Trophoblast cell (in vitro differentiated cells and primary cell): ENCODE measurements around the gene LYRM7.

ENCODE experiments used
- DNase-seq, 2 donors: peaks; one replicate each; pipeline ENCODE4 v3.0.0-alpha.2; 2016
- H2AFZ ChIP-seq: 2 replicates; pipeline ENCODE4 v1.6.1; 2013; ENCODE audit warnings: low read length, moderate library complexity, mild to moderate bottlenecking; ENCODE audit not compliant: insufficient read depth, poor library complexity
- H2AK5ac ChIP-seq: 2 replicates; pipeline ENCODE4 v1.6.1; 2013; ENCODE audit warnings: mild to moderate bottlenecking, low read length
- H2BK120ac ChIP-seq: 2 replicates; pipeline ENCODE4 v1.6.1; 2013; ENCODE audit warnings: low read length, mild to moderate bottlenecking, moderate library complexity; ENCODE audit not compliant: insufficient read depth, poor library complexity
- H2BK12ac ChIP-seq: 2 replicates; pipeline ENCODE4 v1.6.1; 2013; ENCODE audit warnings: mild to moderate bottlenecking, low read length, moderate library complexity
- H2BK5ac ChIP-seq: 2 replicates; pipeline ENCODE4 v1.6.1; 2013; ENCODE audit warnings: low read length, low read depth, moderate library complexity, mild to moderate bottlenecking; ENCODE audit not compliant: poor library complexity
- H3K14ac ChIP-seq: 2 replicates; pipeline ENCODE4 v1.6.1; 2013; ENCODE audit warnings: mild to moderate bottlenecking, low read length
- H3K18ac ChIP-seq: 2 replicates; pipeline ENCODE4 v1.6.1; 2013; ENCODE audit warnings: mild to moderate bottlenecking, low read length
- H3K23ac ChIP-seq: 2 replicates; pipeline ENCODE4 v1.6.1; 2013; ENCODE audit warnings: low read length
- H3K27ac ChIP-seq: 2 replicates; pipeline ENCODE4 v1.5.1; 2013; ENCODE audit warnings: low read depth, mild to moderate bottlenecking, inconsistent platforms, low read length, moderate library complexity
- H3K27me3 ChIP-seq: 2 replicates; pipeline ENCODE4 v1.6.1; 2013; ENCODE audit warnings: inconsistent platforms, mild to moderate bottlenecking, low read length, moderate library complexity; ENCODE audit not compliant: insufficient read depth
- H3K36me3 ChIP-seq, 2 experiments: 1 replicate in 1 of 2; 2 replicates in 1 of 2; pipeline ENCODE4 v1.6.1; 2013; ENCODE audit warnings: low read length in 2 of 2, mild to moderate bottlenecking in 2 of 2, moderate library complexity in 1 of 2; ENCODE audit not compliant: insufficient read depth in 2 of 2, control insufficient read depth in 1 of 2
- H3K4ac ChIP-seq: 2 replicates; pipeline ENCODE4 v1.6.1; 2013; ENCODE audit warnings: low read depth, mild to moderate bottlenecking, low read length, moderate library complexity
- H3K4me1 ChIP-seq, 2 experiments: 1 replicate in 1 of 2; 2 replicates in 1 of 2; pipeline ENCODE4 v1.6.1; 2013; ENCODE audit warnings: low read length in 2 of 2, mild to moderate bottlenecking in 2 of 2, moderate library complexity in 1 of 2; ENCODE audit not compliant: insufficient read depth in 2 of 2, control insufficient read depth in 1 of 2
- H3K4me2 ChIP-seq: 2 replicates; pipeline ENCODE4 v1.6.1; 2013; ENCODE audit warnings: inconsistent platforms, mild to moderate bottlenecking, low read length, moderate library complexity
- H3K4me3 ChIP-seq: 2 replicates; pipeline ENCODE4 v1.5.1; 2013; ENCODE audit warnings: mild to moderate bottlenecking, low read depth, low read length, inconsistent platforms
- H3K79me1 ChIP-seq: one replicate; pipeline ENCODE4 v1.6.1; 2013; ENCODE audit warnings: low read length
- H3K79me2 ChIP-seq: 2 replicates; pipeline ENCODE4 v1.6.1; 2013; ENCODE audit warnings: low read length, mild to moderate bottlenecking; ENCODE audit not compliant: control insufficient read depth, insufficient read depth, poor library complexity
- H3K9ac ChIP-seq: 2 replicates; pipeline ENCODE4 v1.6.1; 2013; ENCODE audit warnings: mild to moderate bottlenecking, low read length
- H3K9me3 ChIP-seq: 2 replicates; pipeline ENCODE4 v1.6.1; 2013; ENCODE audit warnings: low read depth, mild to moderate bottlenecking, control low read depth, inconsistent platforms, low read length; ENCODE audit not compliant: insufficient read depth
- H4K12ac ChIP-seq: 2 replicates; pipeline ENCODE4 v1.6.1; 2013; ENCODE audit warnings: low read depth, mild to moderate bottlenecking, low read length, moderate library complexity
- H4K8ac ChIP-seq: 2 replicates; pipeline ENCODE4 v1.6.1; 2013; ENCODE audit warnings: low read depth, mild to moderate bottlenecking, low read length, moderate library complexity
- H4K91ac ChIP-seq: one replicate; pipeline ENCODE4 v1.6.1; 2013; ENCODE audit warnings: low read depth, mild to moderate bottlenecking, low read length, moderate library complexity
- WGBS: extraction: QIAGEN DNeasy Blood & Tissue Kit; methylation state at CpG from one replicate; pipeline ENCODE4 v1.1.7; 2013; ENCODE audit warnings: missing lambda C conversion rate; ENCODE audit not compliant: insufficient read length, insufficient coverage; ENCODE audit errors: extremely low coverage; 5-methylcytosine and 5-hydroxymethylcytosine counted together

The LYRM7 gene

DNA sequence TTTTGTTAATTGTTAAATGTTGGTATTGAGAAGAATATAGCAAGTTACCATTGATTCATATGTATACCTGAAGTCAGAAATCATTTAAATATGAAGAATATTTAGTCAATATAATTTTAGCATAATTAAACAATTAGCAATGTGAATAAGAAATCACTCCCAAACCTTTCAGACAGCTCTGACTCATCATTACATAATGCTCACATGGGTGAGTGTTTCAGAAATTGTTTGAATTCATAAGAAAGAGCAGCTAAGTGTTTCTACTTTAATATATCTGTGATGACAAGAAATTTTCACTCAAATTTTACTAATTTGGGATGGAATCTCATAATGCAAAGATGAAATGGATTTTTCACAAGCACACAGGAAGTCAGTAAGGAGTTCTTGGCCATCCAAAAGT is 51.1 kb downstream of the LYRM7 start:
- Histone ChIP-seq H2AK5ac (no peak overlapping the region), H4K91ac (no peak overlapping the region), H4K12ac (no peak overlapping the region), H3K36me3 (no peaks in the 10 kb centered on the region), H3K79me2 (no peaks in the 10 kb centered on the region), H3K14ac (no peak overlapping the region), H3K27me3 (no peaks in the 10 kb centered on the region), H2AFZ (no peak overlapping the region), H3K9ac (no peak overlapping the region), H3K4ac (no peak overlapping the region), H3K23ac (no peak overlapping the region), H3K27ac (no peak overlapping the region), H3K4me1 (no peaks in the 10 kb centered on the region), H2BK120ac (no peak overlapping the region), H3K9me3 (no peaks in the 10 kb centered on the region), H3K18ac (no peak overlapping the region), H3K4me2 (no peak overlapping the region), H2BK5ac (no peak overlapping the region), H4K8ac (no peak overlapping the region), H3K79me1 (no peaks in the 10 kb centered on the region), H2BK12ac (no peak overlapping the region), H3K4me3 (no peak overlapping the region)
- peak in 1 of 2 donors; percentile 55 for DNase-seq

DNA sequence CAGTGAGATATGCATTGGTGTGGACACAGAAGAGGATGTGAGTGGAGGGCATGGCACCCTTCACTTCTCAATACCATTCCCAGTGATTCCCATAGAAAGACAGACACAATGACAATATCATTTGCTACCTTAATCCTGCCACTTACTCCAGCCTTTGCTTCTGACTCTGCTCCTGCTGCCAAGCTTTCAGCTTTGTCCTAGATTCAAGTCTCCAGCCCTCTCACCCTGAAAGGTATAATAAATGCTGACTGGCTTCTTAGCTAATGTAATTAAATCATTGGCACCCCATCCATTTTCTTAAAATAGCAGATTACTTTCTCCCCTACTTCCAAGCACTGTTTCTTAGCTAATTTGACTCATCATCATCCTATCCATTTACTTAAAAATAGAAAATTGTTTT is 52.0 kb downstream of the LYRM7 start:
- H2AK5ac ChIP-seq = no peak overlapping the region
- H3K36me3 ChIP-seq = no peaks in the 10 kb centered on the region
- H3K4me2 ChIP-seq = no peak overlapping the region
- H2BK12ac ChIP-seq = no peak overlapping the region
- no peak for DNase-seq
- no peak overlapping the region for H4K8ac ChIP-seq
- H3K4me3 ChIP-seq = no peak overlapping the region
- no peak overlapping the region for H3K18ac ChIP-seq
- H3K9ac ChIP-seq = no peak overlapping the region
- H3K4ac ChIP-seq = no peak overlapping the region
- H2BK120ac ChIP-seq = no peak overlapping the region
- no peak overlapping the region for H2BK5ac ChIP-seq
- no peak overlapping the region for H4K12ac ChIP-seq
- no peaks in the 10 kb centered on the region for H3K9me3 ChIP-seq
- H3K23ac ChIP-seq = no peak overlapping the region
- H3K14ac ChIP-seq = no peak overlapping the region
- no peak overlapping the region for H3K27ac ChIP-seq
- no peaks in the 10 kb centered on the region for H3K27me3 ChIP-seq
- no peaks in the 10 kb centered on the region for H3K79me2 ChIP-seq
- no peak overlapping the region for H2AFZ ChIP-seq
- no peak overlapping the region for H4K91ac ChIP-seq
- no peaks in the 10 kb centered on the region for H3K4me1 ChIP-seq
- no peaks in the 10 kb centered on the region for H3K79me1 ChIP-seq

DNA sequence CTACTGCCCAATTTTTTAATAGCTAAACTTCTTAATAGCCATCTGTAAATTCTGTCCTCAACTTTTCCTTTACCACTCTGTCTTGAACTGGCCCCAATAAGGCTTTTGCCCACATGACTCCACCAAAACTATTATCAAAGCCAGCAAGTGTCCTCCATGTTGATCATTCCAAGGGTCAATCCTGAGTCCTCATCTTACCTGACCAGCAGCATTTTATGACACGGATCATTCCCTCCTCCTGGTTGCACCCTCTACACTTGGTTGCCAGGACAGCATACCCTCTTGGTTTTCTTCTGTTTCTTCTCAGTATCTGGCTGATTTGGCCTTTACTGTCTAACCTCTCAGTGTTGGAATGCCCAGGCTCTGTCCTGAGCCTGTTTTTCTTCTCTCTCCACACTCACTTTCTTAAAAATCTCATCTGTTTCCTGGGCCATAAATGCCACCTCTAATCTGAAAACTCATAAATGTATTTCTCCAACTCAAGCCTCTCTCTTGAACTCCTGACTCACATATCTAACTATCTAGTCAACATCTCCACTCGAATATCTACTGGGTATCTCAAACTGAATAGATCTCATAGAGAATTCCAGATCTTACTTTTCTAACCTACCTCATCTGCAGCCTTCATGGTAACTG is 53.1 kb downstream of the LYRM7 start:
- no CpG with 5 or more reads among the region's 2 CpGs for WGBS
- H2BK12ac ChIP-seq = no peak overlapping the region

DNA sequence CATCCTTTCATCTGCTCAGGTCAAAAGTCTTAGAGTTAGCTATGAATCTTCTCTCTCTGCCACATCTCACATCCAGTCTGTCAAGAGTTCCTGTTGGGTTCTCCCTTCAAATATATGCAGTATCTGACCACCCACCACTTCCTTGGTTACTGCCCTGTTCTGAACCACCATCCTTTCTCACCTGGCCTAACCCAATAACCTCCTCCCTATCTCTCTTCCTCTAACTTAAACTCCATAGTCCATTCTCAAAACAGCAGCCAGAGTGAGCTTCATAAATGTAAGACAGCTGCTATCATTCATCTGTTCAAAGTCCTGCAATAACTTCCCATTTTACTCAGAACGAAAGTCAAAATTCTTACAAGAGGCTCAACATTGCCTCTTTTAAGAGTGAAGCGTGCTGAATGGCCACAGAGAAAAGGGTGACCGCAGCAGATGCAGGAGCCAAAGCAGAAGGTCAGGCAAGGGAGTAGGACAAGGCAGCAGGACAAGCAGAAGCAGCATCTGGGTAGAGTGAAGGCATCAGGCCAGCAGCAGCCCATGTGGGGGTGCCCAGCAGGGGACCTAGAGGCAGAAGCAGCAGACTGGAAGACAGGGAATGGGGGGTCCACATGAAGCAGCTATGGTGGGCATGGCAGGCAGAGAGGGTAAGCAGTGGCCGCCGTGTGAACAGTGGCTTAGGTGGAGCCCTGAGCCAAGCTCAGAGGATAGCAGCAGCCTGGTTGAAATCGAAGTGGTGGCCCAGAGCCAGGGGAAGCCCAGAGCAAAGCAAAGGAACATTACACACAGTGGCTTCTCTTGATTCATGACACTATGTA is 53.9 kb downstream of the LYRM7 start:
- Histone ChIP-seq H3K14ac (no peak overlapping the region), H3K4me1 (no peaks in the 10 kb centered on the region), H2BK120ac (no peak overlapping the region), H3K79me2 (no peaks in the 10 kb centered on the region), H3K4me2 (no peak overlapping the region), H3K9me3 (no peaks in the 10 kb centered on the region), H3K36me3 (no peaks in the 10 kb centered on the region), H3K4me3 (peak overlapping the region; percentile 23), H4K8ac (no peak overlapping the region), H3K27ac (no peak overlapping the region), H4K91ac (no peak overlapping the region), H2AK5ac (no peak overlapping the region), H3K4ac (no peak overlapping the region), H2BK12ac (no peak overlapping the region), H3K23ac (no peak overlapping the region), H3K18ac (no peak overlapping the region), H2BK5ac (no peak overlapping the region), H3K9ac (no peak overlapping the region), H3K79me1 (no peaks in the 10 kb centered on the region), H3K27me3 (no peaks in the 10 kb centered on the region), H2AFZ (no peak overlapping the region), H4K12ac (no peak overlapping the region)
- peak in 1 of 2 donors; percentile 28 for DNase-seq
- no CpG with 5 or more reads among the region's 6 CpGs for WGBS

More for the DNA sequence above, 53.1 kb downstream of the LYRM7 start:
- H3K18ac ChIP-seq = no peak overlapping the region
- H4K91ac ChIP-seq = no peak overlapping the region
- H3K4me3 ChIP-seq = no peak overlapping the region
- no peaks in the 10 kb centered on the region for H3K79me1 ChIP-seq
- H3K4ac ChIP-seq = no peak overlapping the region
- H3K23ac ChIP-seq = no peak overlapping the region
- no peak overlapping the region for H3K14ac ChIP-seq
- H3K4me2 ChIP-seq = no peak overlapping the region
- no peak overlapping the region for H2BK120ac ChIP-seq
- no peak overlapping the region for H3K27ac ChIP-seq
- H4K12ac ChIP-seq = no peak overlapping the region
- no peak overlapping the region for H2AFZ ChIP-seq
- H3K36me3 ChIP-seq = no peaks in the 10 kb centered on the region
- no peak overlapping the region for H2AK5ac ChIP-seq
- H4K8ac ChIP-seq = no peak overlapping the region
- DNase-seq = peak in 1 of 2 donors; percentile 58
- H3K9ac ChIP-seq = no peak overlapping the region
- H3K9me3 ChIP-seq = no peaks in the 10 kb centered on the region
- no peaks in the 10 kb centered on the region for H3K27me3 ChIP-seq
- H2BK5ac ChIP-seq = no peak overlapping the region
- no peaks in the 10 kb centered on the region for H3K4me1 ChIP-seq
- no peaks in the 10 kb centered on the region for H3K79me2 ChIP-seq
